ENCODE data around the gene ANKRD7. TPM values are rescaled to one million over a fixed set of nuclear protein-coding genes. Genes with fewer than 3 reads are reported as not detected.

Gene ANKRD7
- total RNA-seq, 4 donors from 2014 or later: 4.8 TPM; not detected in 3

DNA sequence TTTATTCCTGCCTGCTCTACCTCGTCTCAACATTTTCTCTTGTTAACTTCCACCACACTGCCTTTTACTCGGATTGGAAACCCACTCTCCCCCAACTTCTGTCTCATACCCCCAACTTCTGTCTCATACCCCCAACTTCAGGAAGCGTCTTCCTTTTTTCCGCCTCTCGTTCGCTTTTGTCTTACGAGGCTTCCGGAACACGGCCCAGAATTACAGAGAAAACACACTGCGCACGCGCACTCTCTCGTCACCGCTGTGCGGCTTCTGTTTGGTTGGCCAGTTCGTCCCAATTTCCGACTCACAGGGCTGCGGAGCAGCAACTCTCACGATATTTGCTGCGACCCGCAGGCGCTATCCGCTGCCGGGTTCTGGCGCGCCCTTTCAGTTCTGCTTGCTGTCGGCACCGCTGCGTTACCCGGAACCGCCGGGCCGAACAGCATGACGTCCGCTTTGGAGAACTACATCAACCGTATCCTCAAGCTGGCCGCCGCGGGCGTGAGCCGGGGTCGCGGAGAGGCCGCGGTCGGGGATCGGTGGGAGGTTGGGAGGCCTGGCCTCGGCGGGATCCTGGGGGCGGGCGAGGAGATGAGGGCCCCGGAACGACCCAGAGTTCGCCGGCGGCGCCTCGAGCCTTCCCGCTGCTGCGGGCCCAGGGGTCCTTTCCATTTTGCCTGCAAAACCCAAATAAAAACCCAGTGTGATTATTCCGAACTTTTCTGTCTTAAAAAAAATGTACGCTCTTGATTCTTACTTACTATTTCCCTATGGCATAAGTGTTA is 40.5 kb upstream of the ANKRD7 start, which contains the start of gene LSM8:
LSM8 (plus strand) TSS at position 379 of the 779 bp plus-strand sequence; CDS start at position 439, 60 bp downstream.
- Histone ChIP-seq H3K36me3 (no peaks in the 10 kb centered on the region), H3K4me3 (peak within 1 kb of the TSS; percentile 87 to 90), H3K27me3 (no peaks in the 10 kb centered on the region), H3K27ac (peak within 1 kb of the TSS; percentile 94 to 95), H3K9me3 (no peaks in the 10 kb centered on the region), H3K4me1 (peaks cover 0 to 4% of the 10 kb centered on the region in 2 donors)
- peak; percentile 80 to 82 for TF ChIP-seq POLR2A (IDR thresholded peaks at IDR 0.05)
- TF ChIP-seq, protein P1, sequence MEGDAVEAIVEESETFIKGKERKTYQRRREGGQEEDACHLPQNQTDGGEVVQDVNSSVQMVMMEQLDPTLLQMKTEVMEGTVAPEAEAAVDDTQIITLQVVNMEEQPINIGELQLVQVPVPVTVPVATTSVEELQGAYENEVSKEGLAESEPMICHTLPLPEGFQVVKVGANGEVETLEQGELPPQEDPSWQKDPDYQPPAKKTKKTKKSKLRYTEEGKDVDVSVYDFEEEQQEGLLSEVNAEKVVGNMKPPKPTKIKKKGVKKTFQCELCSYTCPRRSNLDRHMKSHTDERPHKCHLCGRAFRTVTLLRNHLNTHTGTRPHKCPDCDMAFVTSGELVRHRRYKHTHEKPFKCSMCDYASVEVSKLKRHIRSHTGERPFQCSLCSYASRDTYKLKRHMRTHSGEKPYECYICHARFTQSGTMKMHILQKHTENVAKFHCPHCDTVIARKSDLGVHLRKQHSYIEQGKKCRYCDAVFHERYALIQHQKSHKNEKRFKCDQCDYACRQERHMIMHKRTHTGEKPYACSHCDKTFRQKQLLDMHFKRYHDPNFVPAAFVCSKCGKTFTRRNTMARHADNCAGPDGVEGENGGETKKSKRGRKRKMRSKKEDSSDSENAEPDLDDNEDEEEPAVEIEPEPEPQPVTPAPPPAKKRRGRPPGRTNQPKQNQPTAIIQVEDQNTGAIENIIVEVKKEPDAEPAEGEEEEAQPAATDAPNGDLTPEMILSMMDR (IDR thresholded peaks at IDR 0.05): peak in 1 of 4 experiments; percentile 15
- intact Hi-C loops (cut with DNase I; ENCODE audit: low total_unique reads): no loop called here
- DNase-seq: peak; percentile 98

DNA sequence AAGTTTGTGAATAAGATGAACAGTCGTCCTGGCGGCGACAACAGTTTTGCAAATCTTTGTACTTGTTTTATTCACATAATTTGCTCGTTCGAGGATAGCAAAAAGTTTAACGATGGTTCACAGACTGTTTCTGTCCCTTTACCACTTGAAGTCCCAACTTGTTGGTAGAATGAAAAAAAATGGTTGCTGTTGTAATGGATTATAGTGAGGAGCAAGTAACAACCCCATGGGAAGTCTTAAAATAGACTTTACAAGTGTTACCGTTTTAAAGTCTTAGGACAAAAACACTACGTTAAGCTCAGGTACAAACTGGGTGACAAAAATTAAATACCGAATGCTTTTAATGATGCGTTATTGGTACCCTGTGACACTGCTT is 40.0 kb upstream of the ANKRD7 start:
- H3K27ac ChIP-seq: peak overlapping the region; percentile 94 to 95
- no peaks in the 10 kb centered on the region for H3K27me3 ChIP-seq
- no peaks in the 10 kb centered on the region for H3K9me3 ChIP-seq
- TF ChIP-seq, protein P1 (IDR thresholded peaks at IDR 0.05): no peak
- no peak for TF ChIP-seq POLR2A (IDR thresholded peaks at IDR 0.05)
- no peak for DNase-seq
- peak overlapping the region; percentile 87 to 90 for H3K4me3 ChIP-seq
- H3K4me1 ChIP-seq: peaks cover 0 to 4% of the 10 kb centered on the region in 2 donors
- intact Hi-C loops (cut with DNase I; ENCODE audit: low total_unique reads): no loop called here
- H3K36me3 ChIP-seq: no peaks in the 10 kb centered on the region

DNA sequence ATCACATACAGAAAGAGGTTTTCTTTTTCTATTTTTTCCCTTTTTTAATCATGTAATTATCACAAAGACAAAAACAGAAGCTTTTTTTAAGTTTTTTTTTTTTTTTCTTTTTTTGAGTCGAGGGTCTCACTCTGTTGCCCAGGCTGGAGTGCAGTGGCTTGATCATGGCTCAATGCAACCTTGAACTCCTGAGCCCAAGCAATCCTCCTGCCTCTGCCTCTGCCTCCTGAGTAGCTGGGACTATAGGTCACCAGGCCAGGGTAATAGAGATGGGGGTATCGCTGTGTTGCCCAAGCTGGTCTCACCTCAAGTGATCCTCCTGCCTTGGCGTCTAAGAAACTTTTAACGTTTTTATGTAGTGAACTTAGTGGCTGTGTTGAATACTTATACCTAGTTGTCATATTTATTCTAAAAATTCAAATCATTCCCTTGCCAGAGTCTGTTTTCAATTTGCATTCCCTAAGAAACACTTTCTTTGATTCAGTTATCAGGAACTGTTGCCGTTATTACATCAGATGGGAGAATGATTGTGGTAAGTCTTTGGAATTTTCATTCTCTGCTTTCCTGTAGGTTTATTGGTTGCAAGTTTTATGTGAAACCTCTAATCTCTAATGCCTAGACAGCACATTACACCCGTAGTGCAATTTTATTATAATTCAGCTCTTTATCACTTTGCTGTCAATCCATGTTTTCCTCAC is 39.2 kb upstream of the ANKRD7 start:
- Histone ChIP-seq H3K27me3 (no peaks in the 10 kb centered on the region), H3K4me3 (peak overlapping the region; percentile 87 to 90), H3K4me1 (peaks cover 0 to 4% of the 10 kb centered on the region in 2 donors), H3K9me3 (no peaks in the 10 kb centered on the region), H3K27ac (no peak overlapping the region), H3K36me3 (no peaks in the 10 kb centered on the region)
- intact Hi-C loops (cut with DNase I; ENCODE audit: low total_unique reads): no loop called here
- TF ChIP-seq POLR2A (IDR thresholded peaks at IDR 0.05): no peak
- TF ChIP-seq, protein P1 (IDR thresholded peaks at IDR 0.05): no peak
- no peak for DNase-seq

DNA sequence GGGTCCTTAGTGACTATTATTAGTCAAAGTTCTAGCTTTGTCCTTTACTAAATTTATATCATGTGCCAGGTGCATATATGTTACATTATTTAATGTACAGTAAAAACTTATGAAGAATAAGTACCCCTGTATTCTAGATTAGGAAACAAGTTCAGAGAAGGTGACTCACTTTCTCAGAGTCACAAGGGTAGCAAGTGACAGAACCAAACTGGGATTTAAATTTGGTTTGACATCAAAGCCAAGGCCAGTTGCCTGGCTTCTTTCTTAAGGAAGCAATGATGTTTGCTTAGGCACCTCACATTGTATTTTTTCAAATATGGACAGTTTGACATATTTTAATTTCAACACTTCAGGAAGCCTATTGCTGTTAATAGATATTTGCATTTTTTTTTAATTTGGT is 38.0 kb upstream of the ANKRD7 start:
- no peaks in the 10 kb centered on the region for H3K9me3 ChIP-seq
- H3K4me1 ChIP-seq: peaks cover 0 to 4% of the 10 kb centered on the region in 2 donors
- H3K36me3 ChIP-seq: no peaks in the 10 kb centered on the region
- no peak overlapping the region for H3K27ac ChIP-seq
- DNase-seq: no peak
- TF ChIP-seq POLR2A (IDR thresholded peaks at IDR 0.05): no peak
- TF ChIP-seq, protein P1 (IDR thresholded peaks at IDR 0.05): no peak
- H3K27me3 ChIP-seq: no peaks in the 10 kb centered on the region
- H3K4me3 ChIP-seq: no peak overlapping the region
- intact Hi-C loops (cut with DNase I; ENCODE audit: low total_unique reads): no loop called here

DNA sequence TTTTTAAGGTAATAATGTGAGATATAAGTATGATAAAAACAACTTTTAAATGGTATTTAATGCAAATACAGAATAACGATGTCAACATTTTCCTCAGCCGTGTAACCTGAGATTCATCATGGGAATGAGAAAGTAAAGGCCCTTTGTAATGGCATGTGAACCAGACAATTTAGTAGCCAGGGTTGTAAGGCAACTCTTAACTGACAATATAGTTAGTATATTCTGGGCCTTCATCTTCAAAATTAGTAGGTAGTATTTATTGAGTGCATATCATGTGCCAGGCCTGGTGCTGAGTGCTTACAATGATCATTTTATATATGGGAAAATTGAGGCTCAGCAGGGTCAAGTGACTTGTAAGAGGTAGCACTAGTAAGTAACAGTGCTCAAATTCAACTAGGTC is 29.9 kb upstream of the ANKRD7 start:
- TF ChIP-seq, protein P1 (IDR thresholded peaks at IDR 0.05): no peak
- no peak for TF ChIP-seq POLR2A (IDR thresholded peaks at IDR 0.05)
- Histone ChIP-seq H3K27me3 (no peaks in the 10 kb centered on the region), H3K36me3 (no peaks in the 10 kb centered on the region), H3K4me3 (no peak overlapping the region), H3K9me3 (no peaks in the 10 kb centered on the region), H3K4me1 (no peaks in the 10 kb centered on the region), H3K27ac (no peak overlapping the region)
- no peak for DNase-seq
- intact Hi-C loops (cut with DNase I; ENCODE audit: low total_unique reads): no loop called here
